Cardiac fibroblast (primary cell): Measurements from ENCODE around the gene ZDHHC1.

ENCODE experiments used
- DNase-seq, 2 donors: peaks; one replicate each; pipeline versions ENCODE4 v3.0.0 to v3.0.0-alpha.2; 2010; ENCODE audit warnings: low read depth in 2 of 2
- H3K4me3 ChIP-seq, 2 donors: replicated peaks in 1 of 2; 1 replicate in 1 of 2; 2 replicates in 1 of 2; pipeline ENCODE4 v1.5.1; 2011; ENCODE audit warnings: low read depth in 2 of 2, low read length in 2 of 2, mild to moderate bottlenecking in 2 of 2, moderate library complexity in 1 of 2
- TF ChIP-seq, protein P1 (sequence below): IDR thresholded peaks from one replicate; pipeline ENCODE4 v1.5.1; 2011; ENCODE audit warnings: low read depth, mild to moderate bottlenecking, low read length, inconsistent platforms

The ZDHHC1 gene

GRCh38 chr16:67406111-67406971, 9.9 kb downstream of the ZDHHC1 start:
- no peak overlapping the region for H3K4me3 ChIP-seq
- TF ChIP-seq, protein P1, sequence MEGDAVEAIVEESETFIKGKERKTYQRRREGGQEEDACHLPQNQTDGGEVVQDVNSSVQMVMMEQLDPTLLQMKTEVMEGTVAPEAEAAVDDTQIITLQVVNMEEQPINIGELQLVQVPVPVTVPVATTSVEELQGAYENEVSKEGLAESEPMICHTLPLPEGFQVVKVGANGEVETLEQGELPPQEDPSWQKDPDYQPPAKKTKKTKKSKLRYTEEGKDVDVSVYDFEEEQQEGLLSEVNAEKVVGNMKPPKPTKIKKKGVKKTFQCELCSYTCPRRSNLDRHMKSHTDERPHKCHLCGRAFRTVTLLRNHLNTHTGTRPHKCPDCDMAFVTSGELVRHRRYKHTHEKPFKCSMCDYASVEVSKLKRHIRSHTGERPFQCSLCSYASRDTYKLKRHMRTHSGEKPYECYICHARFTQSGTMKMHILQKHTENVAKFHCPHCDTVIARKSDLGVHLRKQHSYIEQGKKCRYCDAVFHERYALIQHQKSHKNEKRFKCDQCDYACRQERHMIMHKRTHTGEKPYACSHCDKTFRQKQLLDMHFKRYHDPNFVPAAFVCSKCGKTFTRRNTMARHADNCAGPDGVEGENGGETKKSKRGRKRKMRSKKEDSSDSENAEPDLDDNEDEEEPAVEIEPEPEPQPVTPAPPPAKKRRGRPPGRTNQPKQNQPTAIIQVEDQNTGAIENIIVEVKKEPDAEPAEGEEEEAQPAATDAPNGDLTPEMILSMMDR, result no peak
- peak; percentile 64 to 80 for DNase-seq

GRCh38 chr16:67405336-67405735, 10.9 kb downstream of the ZDHHC1 start:
- no peak overlapping the region for H3K4me3 ChIP-seq
- no peak for DNase-seq
- TF ChIP-seq, protein P1, result no peak

- no peak overlapping the region for H3K4me3 ChIP-seq
- DNase-seq, result no peak
- TF ChIP-seq, protein P1, result no peak
Observed at GRCh38 chr16:67404740-67405226, 11.5 kb downstream of the ZDHHC1 start.

DNA sequence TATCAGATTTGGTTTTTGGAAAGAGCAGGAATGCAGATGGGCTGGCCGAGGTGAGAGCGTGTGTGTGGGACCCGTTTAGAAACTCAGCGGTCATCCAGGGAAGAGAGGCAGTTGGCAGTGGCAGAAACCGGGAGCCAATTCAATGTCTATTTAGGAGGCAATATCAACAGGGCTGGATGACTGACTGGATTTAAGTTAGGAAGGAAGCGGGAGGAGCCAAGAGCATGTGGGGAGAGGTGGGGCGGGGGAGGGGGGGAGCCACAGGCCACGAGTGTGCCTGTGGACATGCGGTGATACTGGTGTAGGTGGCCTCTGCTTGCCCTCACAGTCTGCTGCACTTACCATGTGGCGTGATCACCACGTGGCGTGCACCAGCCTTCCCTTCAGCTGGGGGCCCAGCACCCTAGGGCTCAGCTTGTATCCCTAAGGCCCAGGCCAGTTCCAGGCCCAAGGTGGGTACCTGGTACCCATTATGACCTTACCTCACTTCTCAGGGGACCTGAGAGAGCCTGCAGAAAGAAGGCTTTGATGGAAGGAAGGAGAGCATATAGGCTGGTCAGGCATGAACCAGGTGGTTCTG, 12.2 kb downstream of the ZDHHC1 start:
- H3K4me3 ChIP-seq, result no peak overlapping the region
- DNase-seq, result no peak
- TF ChIP-seq, protein P1, result no peak

- TF ChIP-seq, protein P1, result no peak
- no peak for DNase-seq
- no peak overlapping the region for H3K4me3 ChIP-seq
Observed at GRCh38 chr16:67400901-67401300, 15.4 kb downstream of the ZDHHC1 start.

GRCh38 chr16:67399749-67400704, 16.2 kb downstream of the ZDHHC1 start:
- no peak for DNase-seq
- TF ChIP-seq, protein P1, result no peak
- no peak overlapping the region for H3K4me3 ChIP-seq
